GM20000 (cell line): ENCODE data around the gene BTBD3.

Source experiments
- DNase-seq: peaks from one replicate; pipeline ENCODE4 v3.0.0; 2012; ENCODE audit warnings: low spot score
- TF ChIP-seq, protein P1 (sequence below): IDR thresholded peaks from 2 replicates; pipeline ENCODE4 v1.5.1; 2012; ENCODE audit warnings: mild to moderate bottlenecking, control low read depth; ENCODE audit errors: extremely low read depth, missing control alignments

The BTBD3 gene

DNA sequence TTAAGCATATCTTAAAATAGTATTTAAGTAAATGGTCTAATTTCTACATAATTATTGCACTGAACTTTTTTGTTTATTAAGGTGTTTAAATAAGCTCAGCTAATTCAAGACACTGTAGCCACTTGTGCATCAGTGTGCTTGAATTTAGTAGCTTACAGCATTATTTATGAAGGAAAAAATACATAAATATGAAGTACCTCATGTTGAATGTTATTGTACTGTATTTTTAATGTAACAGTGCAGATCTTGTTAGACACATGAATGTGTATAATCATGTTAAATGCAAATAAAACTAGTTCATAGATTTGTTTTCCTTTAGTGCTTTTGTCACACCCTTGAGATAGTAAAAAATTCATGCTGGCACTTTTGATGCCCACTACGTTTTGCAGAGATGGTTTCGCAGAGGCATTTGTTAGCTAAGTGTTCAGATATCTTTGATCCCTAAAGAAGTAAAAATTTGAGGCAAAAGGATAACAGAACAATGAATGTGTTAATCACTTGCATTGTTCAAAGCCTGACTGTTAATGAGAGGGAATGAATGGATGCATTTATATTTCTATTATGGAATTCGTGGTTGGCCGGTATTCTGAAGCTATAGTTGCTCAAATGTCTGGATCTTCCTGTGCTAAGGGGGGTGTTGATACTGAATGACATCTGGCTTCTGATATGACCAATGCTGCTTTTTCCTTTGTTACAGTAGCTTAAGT is 8.8 kb downstream of the BTBD3 start:
- TF ChIP-seq, protein P1, sequence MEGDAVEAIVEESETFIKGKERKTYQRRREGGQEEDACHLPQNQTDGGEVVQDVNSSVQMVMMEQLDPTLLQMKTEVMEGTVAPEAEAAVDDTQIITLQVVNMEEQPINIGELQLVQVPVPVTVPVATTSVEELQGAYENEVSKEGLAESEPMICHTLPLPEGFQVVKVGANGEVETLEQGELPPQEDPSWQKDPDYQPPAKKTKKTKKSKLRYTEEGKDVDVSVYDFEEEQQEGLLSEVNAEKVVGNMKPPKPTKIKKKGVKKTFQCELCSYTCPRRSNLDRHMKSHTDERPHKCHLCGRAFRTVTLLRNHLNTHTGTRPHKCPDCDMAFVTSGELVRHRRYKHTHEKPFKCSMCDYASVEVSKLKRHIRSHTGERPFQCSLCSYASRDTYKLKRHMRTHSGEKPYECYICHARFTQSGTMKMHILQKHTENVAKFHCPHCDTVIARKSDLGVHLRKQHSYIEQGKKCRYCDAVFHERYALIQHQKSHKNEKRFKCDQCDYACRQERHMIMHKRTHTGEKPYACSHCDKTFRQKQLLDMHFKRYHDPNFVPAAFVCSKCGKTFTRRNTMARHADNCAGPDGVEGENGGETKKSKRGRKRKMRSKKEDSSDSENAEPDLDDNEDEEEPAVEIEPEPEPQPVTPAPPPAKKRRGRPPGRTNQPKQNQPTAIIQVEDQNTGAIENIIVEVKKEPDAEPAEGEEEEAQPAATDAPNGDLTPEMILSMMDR, result no peak
- no peak for DNase-seq

DNA sequence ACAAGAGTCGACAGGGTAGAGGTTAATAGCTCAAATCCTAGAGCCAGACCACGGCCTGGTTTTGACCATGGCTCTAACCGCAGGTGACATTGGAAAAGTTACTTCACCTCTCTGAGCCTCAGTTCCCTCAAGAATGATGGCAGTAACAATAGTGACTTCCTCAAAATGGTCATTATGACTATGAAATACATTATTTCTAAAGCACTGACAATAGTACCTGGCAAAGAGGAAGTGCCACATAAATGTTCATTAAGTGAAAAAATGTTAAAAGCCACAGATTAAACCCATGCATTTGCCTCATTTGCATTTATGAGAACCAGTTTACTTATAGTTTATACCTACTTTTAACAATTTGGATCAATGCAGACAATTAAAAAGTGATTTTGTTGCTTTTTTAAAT is 12.3 kb downstream of the BTBD3 start:
- TF ChIP-seq, protein P1, result no peak
- no peak for DNase-seq

DNA sequence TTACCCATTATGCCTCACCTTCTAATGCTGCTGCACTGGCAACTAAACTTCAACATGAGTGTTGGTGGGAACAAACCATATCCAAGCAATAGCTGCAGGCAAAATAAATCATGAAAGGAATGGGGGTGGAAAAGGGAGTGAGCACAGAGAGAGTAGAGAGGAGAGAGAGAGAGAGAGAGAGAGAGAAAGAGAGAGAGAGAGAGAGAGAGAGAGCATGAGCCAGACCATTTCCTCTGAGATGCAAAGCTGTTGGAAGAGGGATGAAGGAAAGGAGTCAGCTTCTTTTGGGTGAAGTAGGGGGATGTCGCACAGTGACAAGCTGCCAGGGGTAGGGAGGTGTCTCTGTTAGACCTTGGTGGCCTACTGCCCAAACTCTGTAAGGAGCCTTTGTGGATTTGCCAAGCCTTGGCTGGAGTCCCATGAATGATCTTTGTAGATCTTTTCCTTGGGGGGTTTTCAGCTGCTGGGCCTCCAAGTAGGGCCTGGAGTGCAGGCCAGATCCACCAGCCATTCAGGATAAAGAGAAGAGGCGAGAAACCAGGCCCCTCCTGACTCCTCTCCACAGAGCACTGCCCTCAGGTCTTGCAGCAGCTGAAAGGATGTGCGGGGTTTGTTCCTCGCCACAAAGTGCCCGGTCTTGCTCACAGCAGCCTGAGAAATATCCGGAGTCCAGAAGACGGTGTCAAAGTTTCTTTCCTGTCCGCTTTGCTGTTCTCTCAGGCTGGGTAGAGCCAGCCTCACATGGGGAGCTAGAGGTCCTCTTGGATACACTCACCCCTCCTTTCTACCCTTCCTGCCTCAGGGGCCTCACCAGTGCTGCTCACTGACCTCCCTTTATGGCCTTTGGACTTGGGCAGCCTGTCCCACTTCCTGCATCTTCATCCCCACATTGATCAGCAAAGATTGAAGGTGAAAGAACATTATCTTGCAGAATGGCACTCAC is 17.8 kb downstream of the BTBD3 start:
- TF ChIP-seq, protein P1, result no peak
- no peak for DNase-seq

DNA sequence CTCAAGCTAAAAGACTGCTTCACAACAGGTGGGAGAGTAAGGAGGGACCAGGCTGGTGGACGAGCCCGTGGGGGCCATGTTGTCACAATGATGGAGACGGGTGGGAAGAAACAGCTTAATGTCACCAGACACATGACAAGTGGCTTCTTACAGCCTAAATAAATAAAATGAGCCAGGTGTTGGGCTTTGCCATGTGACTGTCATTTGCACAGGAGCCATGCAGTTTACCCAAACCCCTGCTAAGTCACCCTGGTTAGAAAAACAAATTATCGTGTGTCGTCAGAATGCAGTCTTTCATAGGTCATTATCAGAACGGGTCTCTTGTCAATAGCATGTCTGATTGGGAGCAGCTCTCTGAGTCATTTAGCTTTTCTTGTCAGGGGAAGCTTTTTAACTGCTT is 18.5 kb downstream of the BTBD3 start:
- TF ChIP-seq, protein P1, result no peak
- no peak for DNase-seq

DNA sequence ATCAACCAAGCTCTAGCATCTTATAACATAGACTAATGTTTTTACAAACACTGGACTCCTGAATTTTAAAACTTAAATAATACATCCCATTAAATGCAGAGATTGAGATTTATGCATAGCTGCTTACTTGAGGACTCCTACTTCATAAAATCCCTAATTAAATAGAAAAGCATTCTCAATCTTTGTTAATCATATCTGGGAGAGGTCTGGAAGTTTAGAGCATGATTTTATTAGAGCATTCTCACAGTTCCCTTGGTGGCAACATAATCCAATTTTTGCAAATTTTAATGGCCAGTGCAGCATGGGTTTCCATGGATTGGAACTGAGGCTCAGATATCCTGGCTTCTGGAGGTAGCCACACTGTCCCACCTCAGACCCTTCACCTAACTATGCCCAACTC is 19.5 kb downstream of the BTBD3 start:
- TF ChIP-seq, protein P1, result no peak
- DNase-seq, result no peak

DNA sequence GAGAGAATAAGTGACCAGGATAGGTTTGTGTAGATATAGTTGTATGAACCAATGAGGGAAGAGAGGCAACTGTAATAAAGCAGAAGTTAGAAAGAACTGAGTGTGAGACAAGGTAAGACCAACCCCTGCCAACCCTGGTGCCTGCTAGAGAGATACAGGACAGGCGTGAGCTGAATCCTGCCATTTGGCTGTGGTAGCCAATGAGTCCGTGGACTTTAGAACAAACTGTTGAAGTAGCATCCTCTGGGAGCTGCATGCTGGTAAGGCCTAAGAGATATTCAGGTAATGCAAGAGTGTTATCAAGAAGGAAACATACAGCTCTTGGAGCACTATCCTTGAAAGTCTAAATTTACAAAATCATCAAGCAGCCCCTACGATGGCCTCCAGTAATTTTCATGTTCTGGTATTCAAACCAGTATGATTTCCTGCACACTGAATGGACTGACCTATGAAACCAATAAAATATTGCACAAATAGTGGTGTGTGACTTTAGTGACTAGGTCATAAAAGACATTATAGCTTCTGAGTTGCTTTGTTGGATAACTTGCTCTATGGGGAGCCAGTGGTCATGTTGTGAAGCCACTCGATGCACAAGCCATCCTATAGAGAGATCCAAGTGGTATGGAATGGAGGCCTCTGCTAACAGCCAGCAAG is 24.0 kb downstream of the BTBD3 start:
- DNase-seq, result no peak
- TF ChIP-seq, protein P1, result no peak

DNA sequence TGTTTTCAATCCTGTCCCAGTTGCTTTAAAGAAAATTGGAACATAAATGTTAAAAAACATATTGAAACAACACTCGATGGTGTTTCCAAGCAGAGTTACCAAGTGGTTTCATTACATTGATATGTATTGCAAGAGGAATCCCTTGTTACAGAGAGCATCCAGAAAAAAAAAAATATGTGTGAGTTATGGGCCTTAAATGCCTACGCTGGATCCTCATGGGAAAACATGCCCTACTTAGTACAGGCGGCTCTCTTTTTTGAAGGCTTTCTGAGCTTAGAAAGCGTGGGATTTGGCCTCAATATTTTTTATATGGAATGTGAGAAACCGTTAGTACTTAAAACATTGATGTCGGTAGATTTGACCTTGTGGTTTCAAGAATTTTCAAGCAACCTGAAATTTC is 26.1 kb downstream of the BTBD3 start:
- TF ChIP-seq, protein P1, result no peak
- DNase-seq, result no peak
